H1 (cell line): Measurements from ENCODE around the gene MYOT. TPM values are rescaled to one million over a fixed set of nuclear protein-coding genes. Genes with fewer than 3 reads are reported as not detected.

Experiments
- CBX5 ChIP-seq: fragments of 300-800, 300-1000 bp; sonication (generic); IDR thresholded peaks from 2 replicates; pipeline ENCODE4 v1.7.1; 2016; ENCODE audit warnings: antibody characterized with exemption, low read length, low read depth
- polyA plus RNA-seq, 7 experiments: library from polyadenylated mRNA; depleted of rRNA in 3 of 7; stranded (reverse) in 5 of 7; unstranded in 2 of 7; fragments of >200 nt in 5 of 7; fragments of 200-250 nt in 2 of 7; gene quantifications; 1 replicate in 5 of 7; 2 replicates in 1 of 7; 4 replicates in 1 of 7; pipeline versions ENCODE4 v1.2.1 to v1.2.3, GENCODE V29; 2011 to 2013; ENCODE audit warnings: missing spikeins in 2 of 7, mixed read lengths in 2 of 7
- total RNA-seq: library from RNA; stranded (reverse); fragmentation: NEBNext Ultra II Directional; extraction: Animal tissue kit (Norgen Biotek cat#: 25700); gene quantifications from 2 replicates; pipeline ENCODE4 v1.2.1, GENCODE V29; 2021

MYOT gene
- total and polyA plus RNA-seq, 2 of the 8 experiments (the other 6 are each of a cell fraction or from before 2014, with no cell fraction given) = not detected

- TF ChIP-seq CBX5 = no peak
These were observed 56.2 kb downstream of the MYOT start (continued) for GRCh38 chr5:137923856-137924255.
